Left cardiac atrium (tissue), 4 donors: ENCODE data around the gene PPCS. TPM values are rescaled to one million over a fixed set of nuclear protein-coding genes. Genes with fewer than 3 reads are reported as not detected.
"Not testable (repeated sequence)": the region's sequence is repeated elsewhere in the genome, so short reads cannot be mapped to it uniquely, and the experiment has no call there.

ENCODE experiments used
- ATAC-seq, 2 donors: fragments of 200-7000 bp; cut with Tn5 transposase; one replicate each; pipeline ENCODE4 v1.9.1; 2020; ENCODE audit warnings: mild to moderate bottlenecking in 2 of 2, moderate library complexity in 2 of 2
- DNase-seq: peaks from one replicate; pipeline ENCODE4 v3.0.0-alpha.2; 2020
- intact Hi-C, 2 donors: fragments of 100-400 bp; cut with DNase I; formaldehyde crosslinking; loops; one replicate each; pipeline versions ENCODE4 v1.14.1 to v1.15.1; 2022 to 2023
- total RNA-seq, 2 donors: library from RNA; stranded (reverse); fragmentation: NEBNext Ultra II Directional; extraction: Animal tissue kit (Norgen Biotek cat#: 25700); gene quantifications; one replicate each; pipeline ENCODE4 v1.2.1, GENCODE V29; 2021
- donor health status: DM: no; HTN: yes; CAD: no.
- donor health status: DM: no; HTN: yes; CAD: no; lungs with severe emphysema.
- donor health status: DM: yes; HTN: yes; CAD: no.
- donor health status: Dilated cardiomyopathy.

PPCS gene
- total RNA-seq, 2 donors from 2014 or later, result 33.5 to 36.8 TPM

GRCh38 chr1:42442662-42443061 lies 13.7 kb upstream of the PPCS start:
- no peak for ATAC-seq
- intact Hi-C loops, result no loop called here
- DNase-seq, result no peak

- no peak for ATAC-seq
- DNase-seq, result no peak
- intact Hi-C loops, result no loop called here
These were observed 7.1 kb upstream of the PPCS start for GRCh38 chr1:42449256-42449655.

- intact Hi-C loops, result loop anchor here in 1 of 2 donors (10.0 kb wide), 1 partner anchor 115 kb away; the partner anchor contains the start of gene FOXJ3
- ATAC-seq (no peak), DNase-seq (no peak)
These were observed 6.3 kb upstream of the PPCS start for GRCh38 chr1:42450061-42450460.

GRCh38 chr1:42453386-42453785 lies 3.0 kb upstream of the PPCS start:
- intact Hi-C loops, result loop anchor here in 1 of 2 donors (10.0 kb wide), 1 partner anchor 119 kb away; the partner anchor contains the start of gene FOXJ3
- DNase-seq (no peak), ATAC-seq (no peak)

- no peak for DNase-seq
- no peak for ATAC-seq
- intact Hi-C loops, result loop anchor here in 1 of 2 donors (10.0 kb wide), 1 partner anchor 120 kb away; the partner anchor contains the start of gene FOXJ3
These were observed 1.9 kb upstream of the PPCS start for GRCh38 chr1:42454403-42454802.

- intact Hi-C loops, result loop anchor here in 1 of 2 donors (10.0 kb wide), 1 partner anchor 122 kb away; the partner anchor contains the start of gene FOXJ3
- ATAC-seq (peak; percentile 67 to 82), DNase-seq (peak; percentile 59)
These were observed 379 bp downstream of the PPCS start for GRCh38 chr1:42456754-42457089.

- ATAC-seq (no peak), DNase-seq (no peak)
- intact Hi-C loops, result no loop called here
These were observed 4.9 kb downstream of the PPCS start for GRCh38 chr1:42461196-42461595.

- intact Hi-C loops, result no loop called here
- DNase-seq (peak; percentile 98), ATAC-seq (peak; percentile 100)
These were observed 6.8 kb downstream of the PPCS start, which contains the start of gene CCDC30 for GRCh38 chr1:42462828-42463763. Gene CCDC30 (plus strand): TSS chr1:42463286. CDS start chr1:42480552, 17,266 bp downstream.

GRCh38 chr1:42463921-42464320 lies 7.6 kb downstream of the PPCS start:
- ATAC-seq (no peak), DNase-seq (no peak)
- intact Hi-C loops, result no loop called here

GRCh38 chr1:42466030-42466429 lies 9.7 kb downstream of the PPCS start:
- ATAC-seq (no peak), DNase-seq (no peak)
- intact Hi-C loops, result no loop called here

- intact Hi-C loops, result no loop called here
- ATAC-seq, result no peak
- DNase-seq, result no peak
These were observed 13.4 kb downstream of the PPCS start for GRCh38 chr1:42469727-42470126.

- intact Hi-C loops, result no loop called here
- ATAC-seq, result no peak
- DNase-seq, result no peak
These were observed 20.3 kb downstream of the PPCS start for GRCh38 chr1:42476605-42477004.

- ATAC-seq, DNase-seq, intact Hi-C loops: not testable (repeated sequence)
These were observed 21.0 kb downstream of the PPCS start for GRCh38 chr1:42477354-42477753.

- intact Hi-C loops, result no loop called here
- DNase-seq (no peak), ATAC-seq (no peak)
These were observed 21.4 kb downstream of the PPCS start for GRCh38 chr1:42477775-42478174.

GRCh38 chr1:42479621-42480020 lies 23.3 kb downstream of the PPCS start:
- intact Hi-C loops, result no loop called here
- ATAC-seq (no peak), DNase-seq (no peak)

- no peak for DNase-seq
- intact Hi-C loops, result no loop called here
- no peak for ATAC-seq
These were observed 24.6 kb downstream of the PPCS start for GRCh38 chr1:42480921-42481320.

GRCh38 chr1:42482635-42483153 lies 26.4 kb downstream of the PPCS start:
- ATAC-seq, result no peak
- intact Hi-C loops, result no loop called here
- DNase-seq, result no peak

- ATAC-seq (peak in 1 of 2 donors; percentile 61), DNase-seq (no peak)
- intact Hi-C loops, result no loop called here
These were observed 28.0 kb downstream of the PPCS start for GRCh38 chr1:42484382-42484781.

- DNase-seq (no peak), ATAC-seq (no peak)
- intact Hi-C loops, result no loop called here
These were observed 33.9 kb downstream of the PPCS start for GRCh38 chr1:42490237-42490636.

GRCh38 chr1:42502031-42502430 lies 45.7 kb downstream of the PPCS start:
- intact Hi-C loops, DNase-seq, ATAC-seq: not testable (repeated sequence)
